Lower leg skin (tissue), 4 donors: ENCODE data around the gene ATAD3C. TPM values are rescaled to one million over a fixed set of nuclear protein-coding genes. Genes with fewer than 3 reads are reported as not detected.
"Not testable (repeated sequence)": the region's sequence is repeated elsewhere in the genome, so short reads cannot be mapped to it uniquely, and the experiment has no call there.

Experiments
- DNase-seq, 2 donors: peaks; one replicate each; pipeline ENCODE4 v3.0.0-alpha.2; 2019; ENCODE audit warnings: low spot score in 2 of 2
- H3K4me3 ChIP-seq: fragments of 200-600 bp; sonication (generic); 2 replicates; pipeline ENCODE4 v1.5.1; 2017; ENCODE audit warnings: mild to moderate bottlenecking, low read depth; ENCODE audit not compliant: poor library complexity, severe bottlenecking
- CTCF ChIP-seq, 3 donors: fragments of 450-650 bp; IDR thresholded peaks; one replicate each; pipeline ENCODE4 v1.5.1; 2016; ENCODE audit warnings: antibody characterized with exemption in 3 of 3, mild to moderate bottlenecking in 3 of 3, moderate library complexity in 2 of 3
- POLR2A ChIP-seq, 2 donors: fragments of 450-650 bp; IDR thresholded peaks; one replicate each; pipeline ENCODE4 v1.6.1; 2016 to 2017; ENCODE audit warnings: antibody characterized with exemption in 2 of 2, mild to moderate bottlenecking in 1 of 2, moderate library complexity in 1 of 2
- WGBS, 2 donors: methylation state at CpG; one replicate each; pipeline ENCODE4 v1.1.5; 2018; 5-methylcytosine and 5-hydroxymethylcytosine counted together
- intact Hi-C: fragments of 100-400 bp; cut with DNase I; formaldehyde crosslinking; loops from one replicate; pipeline ENCODE4 v1.15.0; 2023; ENCODE audit warnings: low total_unique reads
- total RNA-seq, 4 donors: library from RNA; depleted of rRNA; stranded (reverse); fragments of >200 nt; gene quantifications; one replicate each; pipeline ENCODE4 v1.1.0, GENCODE V29; 2016

The ATAD3C gene
- total RNA-seq, 4 donors from 2014 or later: 0.17 to 2.1 (median 0.63) TPM

- 68 to 72% methylated on average over 21 to 23 of the region's 30 CpGs for WGBS, 2 donors
- no peak overlapping the region for H3K4me3 ChIP-seq
- intact Hi-C loops: no loop called here
- no peak for TF ChIP-seq POLR2A (IDR thresholded peaks at IDR 0.05)
- TF ChIP-seq CTCF (IDR thresholded peaks at IDR 0.05): no peak
- no peak for DNase-seq
Measured at GRCh38 chr1:1455366-1455884, 5.9 kb downstream of the ATAD3C start.

- DNase-seq, intact Hi-C loops, H3K4me3 ChIP-seq: not testable (repeated sequence)
- 60% methylated on average over 1 of the region's 15 CpGs; no CpG with 5 or more reads in 1 of the 2 donors for WGBS, 2 donors
Measured at GRCh38 chr1:1455934-1456333, 6.4 kb downstream of the ATAD3C start.

GRCh38 chr1:1456683-1457255 lies 7.3 kb downstream of the ATAD3C start:
- intact Hi-C loops, H3K4me3 ChIP-seq, DNase-seq: not testable (repeated sequence)
- 83 to 96% methylated on average over 13 to 15 of the region's 22 CpGs for WGBS, 2 donors

GRCh38 chr1:1459156-1459555 lies 9.7 kb downstream of the ATAD3C start:
- H3K4me3 ChIP-seq, DNase-seq, intact Hi-C loops: not testable (repeated sequence)
- WGBS, 2 donors: 83% methylated on average over 2 of the region's 19 CpGs; no CpG with 5 or more reads in 1 of the 2 donors

GRCh38 chr1:1459711-1460110 lies 10.2 kb downstream of the ATAD3C start:
- H3K4me3 ChIP-seq, intact Hi-C loops, DNase-seq: not testable (repeated sequence)
- whole genome bisulfite sequencing, 2 donors: 78 to 89% methylated on average over 11 to 14 of the region's 14 CpGs

- TF ChIP-seq POLR2A (IDR thresholded peaks at IDR 0.05) (no peak), CTCF (IDR thresholded peaks at IDR 0.05) (no peak)
- DNase-seq: no peak
- intact Hi-C loops: no loop called here
- H3K4me3 ChIP-seq: no peak overlapping the region
- 64 to 68% methylated on average over 18 to 24 of the region's 27 CpGs for WGBS, 2 donors
Measured at GRCh38 chr1:1460540-1461130, 11.1 kb downstream of the ATAD3C start.

GRCh38 chr1:1461721-1462317 lies 12.3 kb downstream of the ATAD3C start:
- intact Hi-C loops: no loop called here
- WGBS, 2 donors: 35 to 40% methylated on average over 9 to 18 of the region's 18 CpGs
- DNase-seq: no peak

More at GRCh38 chr1:1461721-1462317, 12.3 kb downstream of the ATAD3C start:
- TF ChIP-seq CTCF (IDR thresholded peaks at IDR 0.05): no peak
- TF ChIP-seq POLR2A (IDR thresholded peaks at IDR 0.05): no peak
- H3K4me3 ChIP-seq: no peak overlapping the region
